GM18505 (cell line): ENCODE data around the gene CD320.
"Not testable (repeated sequence)": the region's sequence is repeated elsewhere in the genome, so short reads cannot be mapped to it uniquely, and the experiment has no call there.

Experiments
- ATAC-seq: cut with Tn5 transposase; IDR thresholded peaks from one replicate; pipeline ENCODE4 v1.9.1; 2021; ENCODE audit not compliant: unreplicated experiment
- POLR2A ChIP-seq: IDR thresholded peaks from 4 replicates; pipeline ENCODE4 v1.6.1; 2011; ENCODE audit warnings: borderline replicate concordance; ENCODE audit not compliant: insufficient read depth, insufficient read length; ENCODE audit errors: extremely low read depth

The CD320 gene

DNA sequence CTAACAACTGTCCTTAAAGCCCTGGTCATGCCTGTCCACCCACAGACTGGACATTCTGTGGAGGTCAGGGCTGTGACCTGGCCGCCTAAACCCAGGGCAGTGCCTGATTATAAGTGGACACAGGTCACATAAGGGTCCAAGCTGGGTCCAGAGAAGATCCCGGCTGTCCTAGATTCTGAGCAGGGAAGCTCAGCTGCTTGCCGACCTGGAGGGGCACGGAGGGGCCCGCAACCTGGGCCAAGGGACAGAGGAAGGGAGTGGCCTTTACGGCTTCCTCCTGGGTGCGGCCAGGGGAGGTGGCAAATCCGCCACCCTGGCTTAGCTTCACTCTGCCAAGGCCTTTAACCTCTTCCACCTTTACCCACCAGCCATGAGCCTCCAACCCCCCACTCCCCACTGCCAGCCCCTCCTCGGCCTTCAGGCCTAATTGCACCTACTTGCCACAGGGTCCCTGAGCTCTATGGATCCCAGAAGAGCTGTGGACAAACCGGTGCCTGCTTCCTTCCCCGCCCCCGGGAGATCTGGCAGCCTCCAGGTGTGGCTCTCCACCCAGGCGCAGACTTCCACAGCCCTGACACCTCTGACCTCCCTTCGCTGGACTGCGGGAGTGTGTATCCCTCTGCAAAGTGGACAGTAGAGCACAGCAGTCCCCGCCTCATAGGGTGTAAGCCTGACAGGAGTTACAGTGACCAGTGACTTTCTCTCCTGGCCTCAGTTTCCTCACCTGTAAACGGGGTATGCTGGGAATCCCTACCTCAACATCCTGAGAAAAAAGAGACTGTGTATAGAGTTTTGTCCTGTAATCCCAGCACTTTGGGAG is 1.7 kb downstream of the CD320 start:
- no peak for TF ChIP-seq POLR2A
- no peak for ATAC-seq

DNA sequence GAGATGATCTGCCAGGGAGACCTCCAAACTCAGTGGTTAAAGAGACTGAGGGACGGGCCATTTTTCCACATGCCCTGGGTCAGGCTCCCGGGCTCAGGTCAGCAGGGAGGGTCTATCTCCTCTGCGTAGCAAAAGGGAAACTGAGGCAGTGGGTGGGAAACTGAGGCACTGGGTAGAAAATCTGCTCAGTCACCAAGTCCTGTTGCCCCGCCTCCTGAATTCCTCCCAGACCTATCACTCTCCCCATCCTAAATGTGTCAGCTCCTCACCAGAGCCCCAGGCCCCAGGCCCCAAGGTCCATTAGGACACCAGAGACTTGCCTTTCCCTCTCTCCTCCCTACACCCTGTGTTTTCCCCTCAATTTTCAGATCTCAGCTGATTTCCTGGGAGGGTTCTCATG is 2.4 kb downstream of the CD320 start:
- no peak for ATAC-seq
- no peak for TF ChIP-seq POLR2A

DNA sequence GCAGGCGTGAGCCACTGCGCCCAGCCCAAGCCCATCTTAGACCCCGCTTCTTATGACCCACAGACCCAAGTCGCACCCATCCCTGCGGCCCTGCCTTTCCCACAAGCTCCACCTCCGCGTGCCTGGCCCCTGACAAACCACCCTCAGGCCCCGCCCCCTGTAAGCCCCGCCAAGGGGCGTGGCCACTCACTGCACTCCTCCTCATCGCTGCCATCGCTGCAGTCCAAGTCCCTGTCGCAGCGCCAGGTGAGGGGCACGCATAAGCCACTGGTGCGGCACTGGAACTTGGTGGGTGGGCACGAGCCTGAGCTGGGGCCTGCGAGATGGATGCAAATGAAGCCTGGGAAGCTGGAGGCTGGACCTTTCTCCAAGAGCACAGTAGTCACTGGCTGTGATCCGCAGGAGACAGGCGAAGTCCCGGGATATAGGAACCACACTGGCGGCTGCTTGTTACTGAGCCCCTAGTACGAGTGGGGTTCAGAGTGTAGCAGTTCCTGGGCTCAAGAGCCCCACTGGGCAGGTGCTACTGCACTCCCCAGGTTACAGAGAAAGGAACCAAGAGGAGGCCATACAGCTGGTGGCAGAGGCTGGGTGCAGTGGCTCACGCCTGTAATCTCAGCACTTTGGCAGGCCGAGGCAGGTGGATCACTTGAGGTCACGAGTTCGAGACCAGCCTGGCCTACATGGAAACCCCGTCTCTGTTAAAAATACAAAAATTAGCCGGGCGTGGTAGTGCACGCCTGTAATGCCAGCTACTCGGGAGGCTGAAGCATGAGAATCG is 3.1 kb downstream of the CD320 start:
- TF ChIP-seq POLR2A, result no peak
- ATAC-seq, result no peak

DNA sequence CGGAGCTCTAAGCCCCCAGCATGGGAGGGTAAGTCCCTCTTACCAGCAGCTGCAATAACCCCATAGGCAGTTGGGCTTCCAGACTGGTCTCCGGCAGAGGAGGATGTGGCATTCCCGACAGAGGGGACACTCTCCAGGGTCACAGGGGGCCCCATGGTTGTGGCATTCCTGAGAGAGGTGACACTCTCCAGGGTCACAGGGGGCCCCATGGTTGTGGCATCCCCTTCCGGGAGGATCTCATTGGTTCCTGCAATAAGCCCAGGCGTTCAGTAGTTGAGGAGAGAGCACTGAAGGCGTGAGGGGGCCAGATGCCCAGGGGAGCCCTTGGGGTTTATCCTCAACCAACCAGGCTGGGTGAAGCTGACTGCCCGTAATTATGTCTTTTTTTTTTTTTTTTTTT is 5.4 kb downstream of the CD320 start:
- TF ChIP-seq POLR2A, result no peak
- ATAC-seq, result no peak

GRCh38 chr19:8302357-8302691 is 5.8 kb downstream of the CD320 start:
- no peak for ATAC-seq
- no peak for TF ChIP-seq POLR2A

GRCh38 chr19:8291337-8291736 is 16.8 kb downstream of the CD320 start:
- not testable (repeated sequence) for ATAC-seq

- not testable (repeated sequence) for ATAC-seq
Measured at GRCh38 chr19:8276508-8276907, 31.6 kb downstream of the CD320 start.

- TF ChIP-seq POLR2A, result no peak
- ATAC-seq, result no peak
Measured at GRCh38 chr19:8269724-8270123, 38.4 kb downstream of the CD320 start.

DNA sequence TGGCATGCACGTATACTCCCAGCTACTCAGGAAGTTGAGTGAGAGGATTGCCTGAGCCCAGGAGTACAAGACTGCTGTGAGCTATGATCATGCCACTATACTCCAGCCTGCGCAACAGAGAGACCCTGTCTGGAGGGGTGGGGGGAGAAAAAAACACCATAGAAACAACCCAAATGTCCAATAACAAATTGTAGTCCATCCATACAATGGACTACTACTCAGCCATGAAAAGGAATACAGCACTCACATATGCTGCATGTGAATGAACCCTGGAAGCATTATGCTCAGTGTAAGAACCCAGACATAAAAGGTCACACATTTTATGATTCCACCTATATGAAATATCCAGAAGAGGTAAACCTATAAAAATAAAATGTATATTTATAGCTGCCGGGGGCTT is 42.3 kb downstream of the CD320 start:
- no peak for ATAC-seq
- TF ChIP-seq POLR2A, result no peak

DNA sequence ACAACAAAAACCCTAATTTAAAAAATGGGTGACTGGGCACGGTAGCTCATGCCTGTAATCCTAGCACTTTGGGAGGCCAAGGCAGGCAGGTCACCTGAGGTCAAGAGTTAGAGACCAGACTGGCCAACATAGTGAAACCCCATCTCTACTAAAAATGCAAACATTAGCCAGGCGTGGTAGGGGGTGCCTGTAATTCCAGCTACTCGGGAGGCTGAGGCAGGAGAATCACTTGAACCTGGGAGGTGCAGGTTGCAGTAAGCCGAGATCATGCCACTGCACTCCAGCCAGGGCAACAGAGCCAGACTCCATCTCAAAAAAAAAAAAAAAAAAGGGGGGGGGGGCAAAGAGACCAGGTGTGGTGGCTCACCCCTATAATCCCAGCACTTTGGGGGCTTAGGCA is 43.9 kb downstream of the CD320 start:
- not testable (repeated sequence) for ATAC-seq

DNA sequence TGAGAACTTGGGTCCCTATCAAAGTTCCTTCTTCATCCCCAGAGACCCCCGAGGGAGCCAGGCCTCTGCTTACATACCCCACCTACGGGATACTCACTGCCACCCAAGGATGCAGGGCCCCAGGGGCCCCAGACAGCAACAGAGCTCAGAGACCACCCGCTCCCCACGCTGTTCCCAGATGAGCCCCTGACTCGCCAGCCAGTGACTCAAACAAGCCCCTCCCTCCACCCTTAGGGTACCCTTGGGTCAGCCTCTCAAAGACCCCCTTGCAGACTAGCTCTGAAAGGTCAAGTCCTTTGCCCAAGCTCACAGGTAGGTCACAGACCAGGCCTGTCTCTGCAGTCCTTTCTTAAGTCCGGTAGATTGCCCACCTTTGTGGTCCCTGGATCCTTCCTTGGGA is 45.7 kb downstream of the CD320 start:
- no peak for TF ChIP-seq POLR2A
- ATAC-seq, result no peak

DNA sequence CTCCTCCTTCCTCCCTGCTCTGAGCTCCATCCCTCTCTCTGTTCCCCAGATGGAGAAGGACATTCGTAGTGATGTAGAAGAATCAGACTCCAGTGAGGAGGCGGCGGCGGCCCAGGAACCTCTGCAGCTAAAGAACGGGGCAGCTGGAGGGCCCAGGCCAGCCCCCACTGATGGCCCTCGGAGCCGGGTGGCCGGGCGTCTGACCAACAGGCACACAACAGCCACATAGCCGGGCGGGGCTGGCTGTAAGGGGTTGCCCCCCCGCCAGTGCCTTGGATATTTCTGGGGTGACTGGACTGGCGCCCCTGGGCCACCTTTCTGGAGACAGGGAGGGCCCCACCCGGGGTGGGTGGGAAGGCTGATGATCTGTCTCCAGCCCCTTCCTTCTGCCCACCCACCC is 46.3 kb downstream of the CD320 start:
- ATAC-seq, result no peak
- no peak for TF ChIP-seq POLR2A

- ATAC-seq, result no peak
- no peak for TF ChIP-seq POLR2A
Measured at GRCh38 chr19:8261347-8261746, 46.8 kb downstream of the CD320 start.

DNA sequence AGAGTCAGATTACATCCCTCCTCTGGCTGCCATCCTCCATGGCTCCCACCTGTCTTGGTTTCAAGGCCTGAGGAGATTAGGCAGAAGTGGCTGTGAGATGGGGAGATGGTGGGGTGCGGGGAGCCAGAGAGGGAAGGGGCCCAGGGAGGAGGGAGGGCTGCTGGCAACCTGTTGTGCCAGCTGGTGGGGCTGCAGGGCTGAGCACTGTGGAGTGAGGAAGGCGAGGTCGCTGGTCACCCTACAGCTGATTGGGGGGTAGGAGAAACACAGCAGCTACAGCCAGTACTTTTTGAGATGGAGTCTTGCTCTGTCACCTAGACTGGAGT is 48.3 kb downstream of the CD320 start:
- TF ChIP-seq POLR2A, result no peak

More for the DNA sequence above, 48.3 kb downstream of the CD320 start:
- ATAC-seq, result no peak
